ENCODE measurements around the gene PADI2. TPM values are rescaled to one million over a fixed set of nuclear protein-coding genes. Genes with fewer than 3 reads are reported as not detected.

Gene PADI2
- total and polyA plus RNA-seq, 2 donors: 0.48 to 5.6 TPM

DNA sequence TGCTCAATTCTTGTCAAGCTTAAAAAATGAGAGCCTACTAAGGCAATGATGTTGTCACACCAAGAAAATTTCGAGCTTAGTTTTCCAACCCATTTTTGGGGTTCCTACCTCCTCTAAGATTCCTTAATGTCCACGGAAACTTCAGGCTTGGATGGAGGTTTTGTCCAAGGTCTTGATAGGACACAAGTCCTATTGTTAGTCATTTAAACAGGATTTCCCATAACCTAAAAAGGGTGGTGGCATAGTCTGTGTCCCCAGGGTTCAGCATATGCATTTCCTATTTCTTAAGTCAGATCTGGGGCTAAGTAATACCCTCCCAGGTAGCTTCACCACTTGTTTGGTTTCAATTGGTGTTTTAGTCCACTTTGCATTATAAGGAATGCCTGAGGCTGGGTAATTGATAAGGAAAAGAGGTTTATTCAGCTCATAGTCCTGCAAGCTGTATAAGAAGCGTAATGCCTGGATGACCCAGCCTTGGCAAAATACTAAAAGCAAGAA, 10.9 kb upstream of the PADI2 start:
- DNase-seq (ENCODE audit: extremely low spot score): no peak
- Histone ChIP-seq H3K4me3 (ENCODE audit: low read depth, low read length) (no peak overlapping the region), H3K4me1 (ENCODE audit: insufficient read depth) (no peaks in the 10 kb centered on the region), H3K36me3 (ENCODE audit: insufficient read depth) (no peaks in the 10 kb centered on the region), H3K27ac (ENCODE audit: low read depth) (no peak overlapping the region)
- 78% methylated on average over 3 of the region's 3 CpGs for WGBS

DNA sequence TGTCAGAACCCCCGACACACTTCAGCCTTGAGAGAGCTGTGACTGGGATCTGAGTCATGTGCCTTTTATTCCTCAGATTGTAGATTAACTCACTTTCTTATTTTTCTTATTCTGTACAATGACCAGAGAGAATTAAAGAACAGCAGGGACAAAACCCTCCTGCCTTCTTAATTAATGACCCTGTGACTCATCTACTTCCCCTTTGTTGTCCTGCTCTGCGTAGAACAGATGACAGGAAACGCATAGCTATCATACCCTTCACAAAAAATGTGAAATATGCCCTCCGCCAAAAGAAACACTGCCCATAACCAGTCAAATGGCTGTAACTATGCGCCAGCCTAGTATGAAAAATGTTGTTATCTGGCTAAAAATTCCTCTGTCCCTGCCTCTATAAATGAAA, 9.1 kb upstream of the PADI2 start:
- Histone ChIP-seq H3K4me3 (ENCODE audit: low read depth, low read length) (no peak overlapping the region), H3K4me1 (ENCODE audit: insufficient read depth) (no peaks in the 10 kb centered on the region), H3K36me3 (ENCODE audit: insufficient read depth) (no peaks in the 10 kb centered on the region), H3K27ac (ENCODE audit: low read depth) (no peak overlapping the region)
- WGBS: 25% methylated on average over 5 of the region's 5 CpGs
- DNase-seq (ENCODE audit: extremely low spot score): peak; percentile 23

GRCh38 chr1:17125756-17126237, 6.5 kb upstream of the PADI2 start:
- Histone ChIP-seq H3K4me3 (ENCODE audit: low read depth, low read length) (no peak overlapping the region), H3K4me1 (ENCODE audit: insufficient read depth) (no peaks in the 10 kb centered on the region), H3K36me3 (ENCODE audit: insufficient read depth) (no peaks in the 10 kb centered on the region), H3K27ac (ENCODE audit: low read depth) (no peak overlapping the region)
- 16% methylated on average over 16 of the region's 16 CpGs for WGBS
- peak; percentile 49 for DNase-seq (ENCODE audit: extremely low spot score)

- Histone ChIP-seq H3K4me1 (ENCODE audit: insufficient read depth) (no peaks in the 10 kb centered on the region), H3K36me3 (ENCODE audit: insufficient read depth) (no peaks in the 10 kb centered on the region), H3K27ac (ENCODE audit: low read depth) (no peak overlapping the region), H3K4me3 (ENCODE audit: low read depth, low read length) (no peak overlapping the region)
- 73% methylated on average over 14 of the region's 14 CpGs for WGBS
- no peak for DNase-seq (ENCODE audit: extremely low spot score)
These were observed 4.2 kb upstream of the PADI2 start for GRCh38 chr1:17123196-17124045.

DNA sequence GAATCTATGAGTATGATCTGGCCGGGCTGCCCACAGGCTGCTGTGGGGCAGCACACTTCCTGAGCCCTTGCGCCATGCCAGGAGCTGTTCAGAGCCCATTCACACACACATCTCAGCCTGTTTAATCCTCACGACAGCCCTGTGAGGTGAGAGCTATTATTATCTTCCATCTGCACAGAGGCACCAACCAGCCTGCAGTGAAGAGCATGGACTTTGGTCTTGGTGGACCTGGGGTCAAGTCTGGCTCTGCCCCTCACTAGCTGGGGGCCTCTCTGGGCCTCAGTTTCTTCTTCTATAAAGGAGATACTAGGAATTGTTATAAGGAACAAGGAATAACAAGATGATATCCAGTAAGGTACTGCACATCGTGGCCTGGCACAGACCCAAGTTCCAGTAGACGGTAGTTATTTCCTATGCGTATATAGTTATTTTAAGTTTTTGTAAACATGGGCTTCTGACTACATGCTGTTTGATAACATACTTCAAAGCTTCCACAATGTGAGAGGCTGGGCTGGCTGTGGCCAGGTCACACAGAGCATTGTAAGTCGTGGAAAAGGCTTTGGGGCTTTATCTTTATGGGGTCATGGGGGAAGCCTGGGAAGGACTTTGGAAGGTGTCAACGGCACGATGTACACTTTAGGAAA, 3.4 kb upstream of the PADI2 start:
- no peak overlapping the region for H3K4me3 ChIP-seq (ENCODE audit: low read depth, low read length)
- no peaks in the 10 kb centered on the region for H3K4me1 ChIP-seq (ENCODE audit: insufficient read depth)
- WGBS: 31% methylated on average over 9 of the region's 9 CpGs
- no peak for DNase-seq (ENCODE audit: extremely low spot score)
- H3K27ac ChIP-seq (ENCODE audit: low read depth): no peak overlapping the region
- no peaks in the 10 kb centered on the region for H3K36me3 ChIP-seq (ENCODE audit: insufficient read depth)

GRCh38 chr1:17121881-17122280, 2.6 kb upstream of the PADI2 start:
- DNase-seq (ENCODE audit: extremely low spot score): no peak
- H3K4me3 ChIP-seq (ENCODE audit: low read depth, low read length): no peak overlapping the region
- WGBS: 73% methylated on average over 8 of the region's 8 CpGs
- no peak overlapping the region for H3K27ac ChIP-seq (ENCODE audit: low read depth)
- H3K36me3 ChIP-seq (ENCODE audit: insufficient read depth): no peaks in the 10 kb centered on the region
- no peaks in the 10 kb centered on the region for H3K4me1 ChIP-seq (ENCODE audit: insufficient read depth)

- no peak for DNase-seq (ENCODE audit: extremely low spot score)
- 77% methylated on average over 23 of the region's 23 CpGs for WGBS
- no peaks in the 10 kb centered on the region for H3K36me3 ChIP-seq (ENCODE audit: insufficient read depth)
- H3K4me1 ChIP-seq (ENCODE audit: insufficient read depth): no peaks in the 10 kb centered on the region
- H3K27ac ChIP-seq (ENCODE audit: low read depth): no peak overlapping the region
- no peak overlapping the region for H3K4me3 ChIP-seq (ENCODE audit: low read depth, low read length)
These were observed 1.9 kb upstream of the PADI2 start for GRCh38 chr1:17120962-17121837.

- DNase-seq (ENCODE audit: extremely low spot score): no peak
- Histone ChIP-seq H3K27ac (ENCODE audit: low read depth) (no peak overlapping the region), H3K4me1 (ENCODE audit: insufficient read depth) (no peaks in the 10 kb centered on the region), H3K4me3 (ENCODE audit: low read depth, low read length) (no peak overlapping the region), H3K36me3 (ENCODE audit: insufficient read depth) (no peaks in the 10 kb centered on the region)
- WGBS: 94% methylated on average over 5 of the region's 5 CpGs
These were observed 1.2 kb upstream of the PADI2 start for GRCh38 chr1:17120481-17120877.

- H3K27ac ChIP-seq (ENCODE audit: low read depth): no peak overlapping the region
- H3K4me1 ChIP-seq (ENCODE audit: insufficient read depth): no peaks in the 10 kb centered on the region
- no peak for DNase-seq (ENCODE audit: extremely low spot score)
- WGBS: 50% methylated on average over 20 of the region's 20 CpGs
- H3K4me3 ChIP-seq (ENCODE audit: low read depth, low read length): no peak overlapping the region
- H3K36me3 ChIP-seq (ENCODE audit: insufficient read depth): no peaks in the 10 kb centered on the region
These were observed 676 bp upstream of the PADI2 start for GRCh38 chr1:17119773-17120480.

DNA sequence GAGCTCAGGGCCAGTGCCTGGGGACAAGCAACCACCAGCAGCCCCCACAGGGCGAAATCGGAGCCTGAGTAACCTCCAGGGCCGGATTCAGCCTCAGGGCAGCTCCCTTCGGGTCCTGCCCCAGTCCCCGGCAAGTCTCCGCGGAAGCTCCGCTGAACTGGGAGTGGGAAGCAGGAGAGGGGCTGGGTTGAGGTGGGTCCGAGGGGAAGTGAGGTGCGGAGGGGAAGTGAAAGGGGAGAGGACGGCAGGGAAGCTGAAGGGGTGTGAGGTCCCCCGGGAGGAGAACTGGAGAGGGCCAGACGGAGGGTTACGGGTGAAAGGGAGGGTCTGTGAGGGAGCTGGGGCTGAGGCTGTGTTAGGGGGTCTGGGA, 560 bp downstream of the PADI2 start:
- Histone ChIP-seq H3K27ac (ENCODE audit: low read depth) (no peak overlapping the region), H3K4me3 (ENCODE audit: low read depth, low read length) (no peak overlapping the region), H3K4me1 (ENCODE audit: insufficient read depth) (no peaks in the 10 kb centered on the region), H3K36me3 (ENCODE audit: insufficient read depth) (no peaks in the 10 kb centered on the region)
- no peak for DNase-seq (ENCODE audit: extremely low spot score)
- WGBS: 12% methylated on average over 14 of the region's 14 CpGs

- H3K27ac ChIP-seq (ENCODE audit: low read depth): no peak overlapping the region
- H3K36me3 ChIP-seq (ENCODE audit: insufficient read depth): no peaks in the 10 kb centered on the region
- DNase-seq (ENCODE audit: extremely low spot score): no peak
- H3K4me1 ChIP-seq (ENCODE audit: insufficient read depth): no peaks in the 10 kb centered on the region
- 35% methylated on average over 7 of the region's 7 CpGs for WGBS
- no peak overlapping the region for H3K4me3 ChIP-seq (ENCODE audit: low read depth, low read length)
These were observed 983 bp downstream of the PADI2 start for GRCh38 chr1:17118268-17118667.

DNA sequence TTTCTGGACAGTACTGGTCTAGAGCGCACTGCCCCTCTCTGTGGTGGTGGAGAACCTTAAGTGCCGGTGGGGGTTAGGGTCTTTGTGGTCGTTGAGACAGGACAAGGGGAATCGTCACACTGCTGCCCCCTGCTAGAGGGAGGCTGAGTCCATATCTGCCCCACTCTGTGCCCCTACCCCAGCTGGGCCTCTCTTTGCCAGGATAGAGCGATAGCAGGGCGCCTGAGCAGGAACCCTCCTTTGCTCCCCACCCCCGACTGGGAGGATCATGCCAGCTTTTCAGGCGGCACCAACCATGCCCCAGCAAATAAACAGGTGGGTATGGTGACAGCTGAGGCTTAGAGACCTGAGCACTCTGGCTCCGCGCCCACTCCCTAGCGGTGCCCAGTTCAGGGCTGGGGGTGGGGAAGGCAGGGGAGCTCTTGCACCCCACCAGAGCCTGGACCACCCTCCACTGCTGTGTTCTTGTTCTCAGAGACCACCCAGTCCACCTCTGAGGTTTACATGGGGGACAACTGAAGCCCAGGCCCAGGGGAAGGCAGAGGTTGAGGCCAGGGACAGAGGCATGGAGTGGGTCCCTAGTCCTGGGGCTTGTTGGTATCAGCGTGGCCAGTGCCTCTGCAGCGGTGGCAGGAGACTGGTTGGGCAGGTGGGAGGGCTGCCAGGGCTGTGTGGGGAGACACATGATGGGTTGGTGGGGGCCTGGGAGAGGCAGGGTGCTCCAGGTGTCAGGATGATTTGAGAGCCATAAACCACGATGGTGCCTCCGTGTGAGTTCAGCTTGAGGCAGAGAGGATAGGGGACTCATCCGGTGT, 1.6 kb downstream of the PADI2 start:
- no peaks in the 10 kb centered on the region for H3K4me1 ChIP-seq (ENCODE audit: insufficient read depth)
- no peaks in the 10 kb centered on the region for H3K36me3 ChIP-seq (ENCODE audit: insufficient read depth)
- DNase-seq (ENCODE audit: extremely low spot score): no peak
- no peak overlapping the region for H3K27ac ChIP-seq (ENCODE audit: low read depth)
- H3K4me3 ChIP-seq (ENCODE audit: low read depth, low read length): no peak overlapping the region
- 63% methylated on average over 16 of the region's 16 CpGs for WGBS

All from urinary bladder (tissue), 4 donors.